Neuronal stem cell (in vitro differentiated cells): ENCODE measurements around the gene GRIN3B.

ENCODE experiments used
- DNase-seq: peaks from one replicate; pipeline ENCODE4 v3.0.0-alpha.2; 2013; ENCODE audit warnings: low spot score
- H2AFZ ChIP-seq: one replicate; pipeline ENCODE4 v1.6.1; 2013; ENCODE audit warnings: mild to moderate bottlenecking, low read length, inconsistent platforms
- H2AK5ac ChIP-seq: 2 replicates; pipeline ENCODE4 v1.6.1; 2013; ENCODE audit warnings: low read depth, mild to moderate bottlenecking, inconsistent platforms, low read length, moderate library complexity, mixed read lengths
- H2BK120ac ChIP-seq: 2 replicates; pipeline ENCODE4 v1.6.1; 2013; ENCODE audit warnings: low read depth, mild to moderate bottlenecking, inconsistent platforms, low read length, moderate library complexity, mixed read lengths
- H2BK12ac ChIP-seq: one replicate; pipeline ENCODE4 v1.6.1; 2013; ENCODE audit warnings: low read length, inconsistent platforms
- H2BK15ac ChIP-seq: 2 replicates; pipeline ENCODE4 v1.6.1; 2013; ENCODE audit warnings: mild to moderate bottlenecking, low read length, inconsistent platforms, mixed read lengths
- H2BK5ac ChIP-seq: one replicate; pipeline ENCODE4 v1.6.1; 2013; ENCODE audit warnings: inconsistent platforms, mild to moderate bottlenecking, low read length, moderate library complexity
- H3K14ac ChIP-seq: one replicate; pipeline ENCODE4 v1.6.1; 2013; ENCODE audit warnings: low read length, inconsistent platforms
- H3K18ac ChIP-seq: 2 replicates; pipeline ENCODE4 v1.6.1; 2013; ENCODE audit warnings: low read length, inconsistent platforms
- H3K23ac ChIP-seq: 2 replicates; pipeline ENCODE4 v1.6.1; 2013; ENCODE audit warnings: low read depth, mild to moderate bottlenecking, mixed read lengths, low read length, inconsistent platforms; ENCODE audit not compliant: poor library complexity
- H3K27ac ChIP-seq: replicated peaks from 3 replicates; pipeline ENCODE4 v1.5.1; 2013; ENCODE audit warnings: low read length, inconsistent platforms
- H3K27me3 ChIP-seq, 3 experiments: 2 replicates each; pipeline ENCODE4 v1.6.1; 2013; ENCODE audit warnings: low read length in 3 of 3, mild to moderate bottlenecking in 2 of 3, inconsistent platforms in 1 of 3, low read depth in 1 of 3, mixed read lengths in 1 of 3, moderate library complexity in 1 of 3; ENCODE audit not compliant: control insufficient read depth in 3 of 3, insufficient read depth in 3 of 3
- H3K36me3 ChIP-seq, 2 donors: replicated peaks in 1 of 2; 2 replicates each; pipeline ENCODE4 v1.6.1; 2013; ENCODE audit warnings: low read length in 2 of 2; ENCODE audit not compliant: control insufficient read depth in 2 of 2, insufficient read depth in 2 of 2
- H3K4ac ChIP-seq: 2 replicates; pipeline ENCODE4 v1.6.1; 2013; ENCODE audit warnings: inconsistent platforms, mild to moderate bottlenecking, low read length, moderate library complexity
- H3K4me1 ChIP-seq, 2 donors: 1 replicate in 1 of 2; 2 replicates in 1 of 2; pipeline ENCODE4 v1.6.1; 2013; ENCODE audit warnings: low read length in 2 of 2, low read depth in 1 of 2; ENCODE audit not compliant: control insufficient read depth in 2 of 2, insufficient read depth in 1 of 2
- H3K4me2 ChIP-seq: one replicate; pipeline ENCODE4 v1.6.1; 2013; ENCODE audit warnings: mild to moderate bottlenecking, low read length, inconsistent platforms; ENCODE audit not compliant: insufficient read depth, poor library complexity, severe bottlenecking
- H3K4me3 ChIP-seq, 2 donors: 2 replicates each; pipeline ENCODE4 v1.5.1; 2013; ENCODE audit warnings: low read length in 2 of 2, mild to moderate bottlenecking in 2 of 2, inconsistent platforms in 1 of 2, moderate library complexity in 1 of 2
- H3K79me1 ChIP-seq: one replicate; pipeline ENCODE4 v1.6.1; 2013; ENCODE audit warnings: low read depth, mild to moderate bottlenecking, inconsistent platforms, low read length, moderate library complexity
- H3K9ac ChIP-seq: one replicate; pipeline ENCODE4 v1.6.1; 2013; ENCODE audit warnings: mild to moderate bottlenecking, low read depth, low read length, inconsistent platforms; ENCODE audit not compliant: poor library complexity
- H3K9me3 ChIP-seq, 2 donors: replicated peaks in 1 of 2; 2 replicates each; pipeline versions ENCODE3 to v1.6.1; 2013; ENCODE audit warnings: low read length in 2 of 2, mild to moderate bottlenecking in 2 of 2, inconsistent platforms in 1 of 2, low read depth in 1 of 2, mixed read lengths in 1 of 2, moderate library complexity in 1 of 2; ENCODE audit not compliant: control insufficient read depth in 2 of 2, insufficient read depth in 1 of 2
- H4K8ac ChIP-seq: one replicate; pipeline ENCODE4 v1.6.1; 2013; ENCODE audit warnings: low read depth, mild to moderate bottlenecking, inconsistent platforms, low read length, moderate library complexity
- H4K91ac ChIP-seq: one replicate; pipeline ENCODE4 v1.6.1; 2013; ENCODE audit warnings: low read length, low read depth, mild to moderate bottlenecking, inconsistent platforms; ENCODE audit not compliant: poor library complexity
- WGBS, 2 donors: extraction: QIAGEN DNeasy Blood & Tissue Kit; methylation state at CpG; one replicate each; pipeline ENCODE4 v1.1.7; 2013; ENCODE audit warnings: missing lambda C conversion rate in 2 of 2, mixed read lengths in 1 of 2; ENCODE audit not compliant: insufficient read length in 2 of 2, insufficient replicate concordance in 1 of 2; ENCODE audit errors: extremely low coverage in 2 of 2; 5-methylcytosine and 5-hydroxymethylcytosine counted together

GRIN3B gene

GRCh38 chr19:1017115-1017905, 17.1 kb downstream of the GRIN3B start:
- H3K27me3 ChIP-seq = no peaks in the 10 kb centered on the region
- no peak overlapping the region for H2AFZ ChIP-seq
- no peak overlapping the region for H3K27ac ChIP-seq
- no peak overlapping the region for H2BK12ac ChIP-seq
- no peak overlapping the region for H3K4me2 ChIP-seq
- no CpG with 5 or more reads among the region's 24 CpGs for WGBS, 2 donors
- H3K79me1 ChIP-seq = peaks cover 62% of the 10 kb centered on the region
- no peak overlapping the region for H4K91ac ChIP-seq
- no peak overlapping the region for H3K4me3 ChIP-seq
- no peaks in the 10 kb centered on the region for H3K9me3 ChIP-seq
- H3K18ac ChIP-seq = no peak overlapping the region
- peak overlapping the region; percentile 32 for H2BK5ac ChIP-seq
- peaks cover 15 to 38% of the 10 kb centered on the region in 2 donors for H3K36me3 ChIP-seq
- no peak overlapping the region for H3K4ac ChIP-seq
- peak overlapping the region; percentile 89 for H2AK5ac ChIP-seq
- H2BK15ac ChIP-seq = no peak overlapping the region
- H4K8ac ChIP-seq = no peak overlapping the region
- H3K9ac ChIP-seq = peak overlapping the region; percentile 79
- H3K4me1 ChIP-seq = peaks cover 24 to 37% of the 10 kb centered on the region in 2 donors
- DNase-seq = no peak
- no peak overlapping the region for H2BK120ac ChIP-seq
- peak overlapping the region; percentile 89 for H3K23ac ChIP-seq
- H3K14ac ChIP-seq = no peak overlapping the region

- no peak overlapping the region for H4K8ac ChIP-seq
- H2AK5ac ChIP-seq = no peak overlapping the region
- H3K9me3 ChIP-seq = no peaks in the 10 kb centered on the region
- DNase-seq = no peak
- H3K9ac ChIP-seq = no peak overlapping the region
- peak overlapping the region in 1 of 2 donors; percentile 0 for H3K4me3 ChIP-seq
- no peaks in the 10 kb centered on the region for H3K27me3 ChIP-seq
- no peak overlapping the region for H3K14ac ChIP-seq
- peaks cover 11 to 32% of the 10 kb centered on the region in 2 donors for H3K36me3 ChIP-seq
- peaks cover 59% of the 10 kb centered on the region for H3K79me1 ChIP-seq
- no CpG with 5 or more reads among the region's 9 CpGs for WGBS, 2 donors
- H2BK12ac ChIP-seq = no peak overlapping the region
- no peak overlapping the region for H3K27ac ChIP-seq
- no peak overlapping the region for H3K18ac ChIP-seq
- peaks cover 24 to 37% of the 10 kb centered on the region in 2 donors for H3K4me1 ChIP-seq
- no peak overlapping the region for H2BK120ac ChIP-seq
- H3K4me2 ChIP-seq = no peak overlapping the region
- H3K23ac ChIP-seq = peak overlapping the region; percentile 43
- no peak overlapping the region for H4K91ac ChIP-seq
- H2AFZ ChIP-seq = no peak overlapping the region
- H3K4ac ChIP-seq = no peak overlapping the region
- H2BK5ac ChIP-seq = no peak overlapping the region
- H2BK15ac ChIP-seq = no peak overlapping the region
These were observed 17.7 kb downstream of the GRIN3B start for GRCh38 chr19:1017906-1018305.

GRCh38 chr19:1018393-1018792, 18.2 kb downstream of the GRIN3B start:
- Histone ChIP-seq H3K4ac (no peak overlapping the region), H2BK15ac (no peak overlapping the region), H4K91ac (no peak overlapping the region), H3K4me2 (no peak overlapping the region), H3K27me3 (no peaks in the 10 kb centered on the region), H3K36me3 (peaks cover 6 to 27% of the 10 kb centered on the region in 2 donors), H4K8ac (no peak overlapping the region), H3K4me3 (peak overlapping the region in 1 of 2 donors; percentile 0), H3K9ac (no peak overlapping the region), H3K27ac (no peak overlapping the region), H3K18ac (no peak overlapping the region), H3K79me1 (peaks cover 55% of the 10 kb centered on the region), H3K14ac (no peak overlapping the region), H3K4me1 (peaks cover 24 to 37% of the 10 kb centered on the region in 2 donors), H3K23ac (no peak overlapping the region), H2BK12ac (no peak overlapping the region), H2BK5ac (no peak overlapping the region), H2AK5ac (no peak overlapping the region), H3K9me3 (no peaks in the 10 kb centered on the region), H2AFZ (no peak overlapping the region), H2BK120ac (no peak overlapping the region)
- DNase-seq = no peak
- WGBS, 2 donors = no CpG with 5 or more reads among the region's 5 CpGs

- Histone ChIP-seq H3K9ac (peak overlapping the region; percentile 98), H3K4me2 (peak overlapping the region; percentile 75), H2AFZ (no peak overlapping the region), H2BK12ac (no peak overlapping the region), H2AK5ac (no peak overlapping the region), H2BK120ac (no peak overlapping the region), H3K18ac (no peak overlapping the region), H3K4ac (no peak overlapping the region), H3K9me3 (no peaks in the 10 kb centered on the region), H3K27ac (no peak overlapping the region), H3K14ac (no peak overlapping the region), H4K8ac (peak overlapping the region; percentile 17), H3K4me1 (peaks cover 24 to 37% of the 10 kb centered on the region in 2 donors), H2BK15ac (no peak overlapping the region), H3K23ac (peak overlapping the region; percentile 94), H3K36me3 (peaks cover 2 to 20% of the 10 kb centered on the region in 2 donors), H2BK5ac (peak overlapping the region; percentile 0), H3K79me1 (peaks cover 51% of the 10 kb centered on the region), H3K27me3 (no peaks in the 10 kb centered on the region), H4K91ac (no peak overlapping the region), H3K4me3 (peak overlapping the region; percentile 27 to 98)
- DNase-seq = no peak
- no CpG with 5 or more reads among the region's 17 CpGs for WGBS, 2 donors
These were observed 18.9 kb downstream of the GRIN3B start for GRCh38 chr19:1018932-1019615.
